ENCODE measurements around the gene TRIM33.
"Not testable (repeated sequence)": the region's sequence is repeated elsewhere in the genome, so short reads cannot be mapped to it uniquely, and the experiment has no call there.

The TRIM33 gene

DNA sequence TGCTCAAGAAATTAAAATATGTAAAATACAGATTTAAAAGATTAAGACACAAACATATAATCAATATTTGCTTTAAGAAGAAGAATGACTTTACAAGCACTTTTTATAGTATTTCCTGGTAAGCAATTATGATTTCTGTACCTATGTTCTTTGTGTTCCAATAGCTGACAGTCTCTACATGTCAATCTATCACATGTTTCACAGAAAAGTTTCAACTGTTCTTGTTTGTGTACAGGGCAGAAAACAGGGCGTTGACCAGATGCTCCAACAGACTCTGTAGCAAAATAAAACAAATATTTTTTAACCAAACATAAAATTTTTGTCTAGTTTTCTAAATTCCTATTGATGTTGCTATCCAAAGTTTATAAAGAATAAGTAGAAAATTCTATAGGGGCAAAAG is 48.0 kb downstream of the TRIM33 start:
- DNase-seq, result no peak

DNA sequence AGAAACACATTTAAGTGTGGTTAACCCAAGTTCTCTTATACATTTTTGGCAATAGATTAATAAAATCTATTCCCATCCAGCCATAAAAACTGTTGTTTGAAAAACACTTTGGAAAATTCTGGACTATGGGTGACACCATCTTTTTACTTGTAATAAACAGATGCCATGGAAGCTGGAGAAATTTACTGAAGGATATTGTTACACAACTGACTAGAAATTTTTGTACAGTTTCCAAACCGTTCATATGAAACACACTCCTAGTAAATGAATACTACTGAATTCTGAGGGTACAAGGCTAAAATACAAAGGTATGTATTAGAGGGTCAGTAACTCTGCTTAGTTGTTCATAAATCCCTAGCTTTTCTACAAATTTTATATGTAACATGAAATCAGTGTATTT is 48.7 kb downstream of the TRIM33 start:
- DNase-seq, result no peak

DNA sequence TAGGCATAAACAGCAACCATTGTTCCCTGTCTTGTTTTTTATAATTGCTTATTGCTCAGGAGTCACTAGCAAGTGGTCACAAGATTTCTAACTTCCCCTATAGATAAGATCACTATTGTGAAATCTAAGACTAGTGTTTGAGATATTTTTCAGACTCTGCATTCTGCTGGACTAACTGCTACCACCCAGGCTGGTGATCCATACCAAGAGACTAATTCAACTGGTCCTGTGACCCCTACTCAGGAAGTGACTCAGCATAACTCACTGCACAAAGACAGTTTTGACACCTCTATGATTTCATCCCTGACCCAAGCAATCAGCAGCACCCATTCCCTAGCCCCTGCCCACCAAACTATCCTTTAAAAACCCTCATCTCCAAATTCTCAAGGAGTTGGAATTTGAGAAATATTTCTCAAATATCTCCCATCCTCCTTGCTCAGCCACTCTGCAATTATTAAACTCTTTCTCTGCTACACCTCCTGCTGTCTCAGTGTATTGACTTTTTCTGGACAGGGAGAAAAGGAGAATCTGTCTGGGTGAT is 52.7 kb downstream of the TRIM33 start:
- no peak for DNase-seq

DNA sequence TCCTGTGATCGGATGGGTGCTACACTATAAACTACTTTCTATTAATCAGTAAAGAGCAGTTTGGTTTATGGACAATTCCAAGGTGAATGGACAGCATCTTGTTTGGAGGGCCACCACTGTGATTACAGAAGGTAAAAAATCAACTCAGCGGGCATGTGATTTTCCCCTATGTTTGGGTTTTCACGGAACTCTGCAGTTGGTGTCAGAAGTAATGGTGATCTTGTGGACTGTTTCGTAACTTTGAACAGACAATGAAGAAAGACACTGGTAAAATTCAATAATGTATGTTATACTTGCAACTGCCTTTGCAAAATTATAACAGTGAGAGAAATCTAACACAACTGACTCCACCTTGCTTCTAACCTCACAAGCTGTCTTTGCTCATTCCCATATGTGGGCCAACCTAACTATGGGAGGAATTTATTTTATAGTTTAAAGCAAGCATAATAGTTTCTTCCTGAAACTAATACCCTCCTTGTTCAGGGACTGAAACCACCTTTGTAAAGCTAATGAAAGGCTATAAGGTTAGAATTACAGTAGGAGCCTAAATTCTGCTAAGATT is 53.2 kb downstream of the TRIM33 start:
- no peak for DNase-seq

DNA sequence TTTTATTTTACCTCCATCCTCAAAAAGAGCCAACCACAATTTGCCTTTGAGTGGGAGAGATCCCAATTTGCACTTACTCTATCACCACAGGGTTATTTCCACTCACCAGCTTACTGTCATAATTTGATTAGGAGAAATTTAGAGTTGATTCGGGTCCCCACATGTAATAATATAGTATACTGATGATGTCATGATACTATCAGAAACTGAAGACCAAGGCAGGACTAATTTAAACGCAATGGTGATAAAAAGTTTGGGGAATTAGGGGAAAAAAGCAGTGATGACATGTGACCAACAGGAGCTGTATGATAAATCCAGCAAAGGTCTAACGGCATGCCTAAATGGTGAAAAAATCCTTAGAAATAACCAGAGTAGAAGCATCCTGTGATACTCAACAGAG is 54.4 kb downstream of the TRIM33 start:
- no peak for DNase-seq

DNA sequence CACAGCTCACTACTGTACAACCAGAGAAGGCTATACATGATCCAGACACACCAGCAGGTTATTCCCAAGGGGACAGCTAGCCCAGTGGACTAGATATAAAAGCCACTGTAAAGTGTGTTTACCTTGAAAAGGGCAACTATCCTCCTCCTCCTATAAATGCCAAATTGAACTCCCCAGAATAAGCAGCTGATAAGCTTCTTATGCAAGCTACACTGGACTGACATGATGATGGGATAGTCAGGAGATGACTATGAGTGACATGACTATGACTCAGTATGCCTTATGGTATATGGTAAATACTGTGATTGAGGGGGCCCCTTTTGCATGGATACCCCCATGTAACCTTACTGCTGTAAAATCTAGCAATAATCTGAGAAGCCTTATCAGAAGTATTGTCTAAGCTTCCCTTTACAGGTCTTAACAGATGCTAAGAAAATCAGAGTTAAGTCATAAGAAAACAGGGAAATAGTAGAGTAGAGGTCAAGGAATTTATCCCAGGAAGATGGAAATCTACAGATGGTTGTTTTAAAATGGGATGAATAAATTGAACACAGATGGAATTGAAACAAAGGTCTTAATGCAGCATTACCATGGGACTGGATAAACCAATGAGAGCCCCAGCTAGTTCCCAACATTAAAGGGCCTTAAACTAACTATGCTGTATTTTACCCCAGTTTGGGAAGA is 55.8 kb downstream of the TRIM33 start:
- no peak for DNase-seq

DNA sequence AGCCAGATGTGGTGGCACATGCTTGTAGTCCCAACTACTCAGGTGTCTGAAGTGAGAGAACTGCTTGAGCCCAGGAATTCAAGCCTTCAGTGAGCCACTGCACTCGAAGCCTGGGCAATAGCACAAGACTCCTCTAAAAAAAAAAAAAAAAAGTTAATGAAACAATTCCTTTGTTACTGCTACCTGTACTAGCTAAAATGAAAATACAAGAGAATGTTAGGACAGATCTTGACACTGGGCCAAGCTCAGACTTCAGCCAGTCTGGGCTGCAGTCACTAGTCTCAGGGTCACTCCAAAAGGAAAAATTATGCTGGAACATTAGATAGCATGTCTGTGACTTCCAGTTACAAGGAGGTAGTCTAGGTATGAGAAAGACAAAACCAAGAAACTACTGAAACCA is 56.5 kb downstream of the TRIM33 start:
- no peak for DNase-seq

DNA sequence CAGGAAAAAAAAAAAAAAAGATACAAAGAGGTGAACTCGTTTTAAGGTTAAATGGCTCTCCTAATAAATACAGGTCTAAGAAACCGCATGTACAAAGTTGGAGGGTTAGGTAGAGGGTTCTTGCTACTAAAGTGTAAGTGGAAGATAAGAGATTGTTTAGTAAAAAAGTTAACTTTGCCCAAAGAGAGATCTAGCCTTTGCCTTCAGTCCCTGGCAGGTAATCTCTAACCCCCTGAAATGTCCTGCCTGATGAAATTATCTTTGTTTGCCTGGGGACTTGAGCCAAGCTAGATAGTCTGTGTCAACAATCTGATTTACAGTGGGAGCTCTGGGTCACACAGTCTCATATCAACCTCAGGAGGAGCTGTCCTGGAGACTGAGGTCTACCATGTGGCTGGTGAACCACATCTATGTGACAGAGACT is 57.6 kb downstream of the TRIM33 start:
- no peak for DNase-seq

DNA sequence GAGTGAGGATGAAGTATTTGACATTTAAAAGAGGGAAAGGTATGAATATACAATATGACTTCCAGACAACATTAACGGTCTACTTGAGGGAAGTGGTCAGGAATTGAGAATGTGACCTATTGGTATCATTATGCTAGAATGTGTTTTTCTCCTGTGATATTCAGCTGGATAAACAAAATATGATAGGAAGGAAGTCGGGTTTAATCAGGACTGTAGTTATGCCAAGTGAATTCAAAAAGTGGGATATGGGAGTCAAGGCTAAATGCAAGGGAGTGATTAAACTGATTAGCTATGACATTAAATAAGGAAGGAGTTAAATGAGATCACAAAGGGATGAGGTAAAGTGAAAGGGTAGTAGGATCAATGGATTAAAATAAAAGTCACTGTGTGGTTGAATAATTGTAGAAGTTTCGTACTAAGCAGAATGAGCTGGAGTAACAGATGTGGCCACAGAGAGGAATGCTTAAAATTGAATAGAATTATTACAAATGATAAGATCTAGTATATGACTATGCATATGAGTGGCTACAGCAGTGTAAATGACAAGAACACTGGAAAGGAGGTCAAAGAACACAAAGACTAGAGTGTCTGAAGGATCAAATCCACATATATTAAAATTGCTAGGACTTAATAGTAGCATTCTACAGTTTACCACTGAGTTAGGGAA is 62.5 kb downstream of the TRIM33 start:
- DNase-seq, result no peak

DNA sequence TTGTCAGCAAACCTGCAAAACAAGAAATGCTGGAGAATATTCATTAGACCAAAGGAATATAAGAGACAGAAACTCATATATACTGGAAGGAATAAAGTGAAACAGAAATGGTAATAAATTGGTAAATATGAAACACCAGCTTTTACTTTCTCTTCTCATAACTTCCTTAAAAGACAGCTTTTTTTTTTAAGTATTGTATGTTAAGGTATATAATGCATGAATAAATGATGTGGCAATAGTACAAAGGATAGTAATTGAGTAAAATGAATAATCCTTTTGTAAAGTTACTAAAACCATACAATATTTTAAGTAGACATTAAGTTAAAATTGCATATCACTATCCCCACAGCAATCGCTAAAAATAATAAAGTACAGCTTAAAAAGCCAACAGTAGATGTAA is 64.8 kb downstream of the TRIM33 start:
- no peak for DNase-seq

DNA sequence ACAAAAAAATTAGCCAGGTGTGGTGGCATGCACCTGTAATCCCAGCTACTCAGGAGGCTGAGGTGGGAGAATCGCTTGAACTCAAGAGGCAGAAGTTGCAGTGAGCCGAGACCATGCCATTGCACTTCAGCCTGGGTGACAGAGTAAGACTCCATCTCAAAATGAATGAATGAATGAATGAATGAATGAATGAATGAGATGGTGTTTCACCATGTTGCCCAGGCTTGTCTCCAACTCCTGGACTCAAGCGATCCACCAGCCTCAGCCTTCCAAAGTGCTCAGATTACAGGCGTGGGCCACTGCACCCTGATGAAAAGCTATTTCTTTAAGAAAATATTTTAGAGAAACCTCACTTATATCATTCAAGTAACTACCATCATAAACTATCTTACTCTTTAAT is 67.8 kb downstream of the TRIM33 start:
- DNase-seq, result not testable (repeated sequence)

DNA sequence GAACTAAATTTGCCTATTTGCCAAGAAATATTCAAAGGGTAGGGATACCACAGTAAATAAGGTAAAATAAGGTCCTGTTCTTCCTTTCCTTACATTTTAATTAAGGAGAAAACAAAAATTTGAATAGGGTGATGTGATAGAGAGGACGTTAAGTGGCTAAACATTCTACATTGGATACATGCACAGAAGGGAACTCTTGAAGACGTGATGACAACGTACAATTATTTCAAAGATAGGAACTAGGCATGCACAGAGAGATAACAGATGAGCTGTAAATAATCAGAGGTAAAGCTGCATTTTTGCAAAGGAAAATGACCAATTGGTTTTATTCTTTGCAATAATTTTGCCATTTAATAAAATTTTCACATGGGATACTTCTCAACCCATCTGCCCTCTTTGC is 69.7 kb downstream of the TRIM33 start:
- no peak for DNase-seq

DNA sequence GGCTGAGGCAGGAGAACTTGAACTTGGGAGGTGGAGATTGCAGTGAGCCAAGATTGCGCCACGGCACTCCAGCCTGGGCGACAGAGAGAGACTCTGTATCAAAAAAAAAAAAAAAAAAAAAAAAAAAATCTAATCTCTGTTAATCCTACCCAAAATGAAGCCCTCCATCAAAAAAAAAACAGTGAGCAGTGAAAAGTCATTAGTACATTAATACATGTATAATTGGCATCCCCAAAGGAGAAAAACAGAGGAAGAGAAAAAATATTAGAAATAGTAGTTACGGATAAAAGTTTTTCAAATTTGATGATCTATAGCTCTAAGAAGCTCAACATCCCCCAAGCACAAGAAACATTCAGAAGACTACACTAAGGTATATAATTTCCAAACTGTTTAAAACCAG is 71.6 kb downstream of the TRIM33 start:
- no peak for DNase-seq

DNA sequence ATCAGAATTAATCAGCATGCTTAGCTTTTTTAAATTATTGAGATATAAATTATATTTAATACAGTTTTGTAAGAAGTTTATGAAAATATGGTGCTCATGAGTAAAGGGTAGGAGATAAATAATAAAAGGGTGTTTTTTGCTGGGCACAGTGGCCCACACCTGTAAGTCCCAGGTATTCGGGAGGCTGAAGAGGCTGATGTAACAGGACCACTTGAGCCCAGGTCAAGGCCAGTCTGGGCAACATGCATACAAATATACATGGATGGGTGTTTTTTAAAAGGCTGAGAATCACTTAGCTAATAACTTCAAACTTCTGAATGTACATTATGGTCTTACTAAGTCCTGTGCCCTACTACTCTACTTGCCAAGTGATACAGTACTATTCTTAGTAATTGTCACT is 73.2 kb downstream of the TRIM33 start:
- DNase-seq, result no peak

DNA sequence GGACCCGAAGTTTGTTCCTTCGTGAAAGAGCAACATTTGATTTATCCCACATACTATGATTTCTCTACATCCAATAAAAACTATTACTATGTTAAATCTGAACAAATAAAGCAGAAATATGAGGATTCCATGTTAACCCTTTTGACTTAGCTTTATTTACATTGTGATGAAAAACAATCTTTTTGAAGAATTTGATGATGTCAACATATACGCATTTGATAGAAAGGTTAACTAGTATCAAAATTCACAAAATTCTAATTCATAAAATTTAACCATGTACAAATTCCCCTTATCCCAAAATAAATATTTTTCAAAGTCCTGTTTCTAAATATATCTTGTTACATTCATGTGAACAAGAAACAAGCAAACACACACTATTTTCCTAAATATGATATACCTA is 74.2 kb downstream of the TRIM33 start:
- no peak for DNase-seq

DNA sequence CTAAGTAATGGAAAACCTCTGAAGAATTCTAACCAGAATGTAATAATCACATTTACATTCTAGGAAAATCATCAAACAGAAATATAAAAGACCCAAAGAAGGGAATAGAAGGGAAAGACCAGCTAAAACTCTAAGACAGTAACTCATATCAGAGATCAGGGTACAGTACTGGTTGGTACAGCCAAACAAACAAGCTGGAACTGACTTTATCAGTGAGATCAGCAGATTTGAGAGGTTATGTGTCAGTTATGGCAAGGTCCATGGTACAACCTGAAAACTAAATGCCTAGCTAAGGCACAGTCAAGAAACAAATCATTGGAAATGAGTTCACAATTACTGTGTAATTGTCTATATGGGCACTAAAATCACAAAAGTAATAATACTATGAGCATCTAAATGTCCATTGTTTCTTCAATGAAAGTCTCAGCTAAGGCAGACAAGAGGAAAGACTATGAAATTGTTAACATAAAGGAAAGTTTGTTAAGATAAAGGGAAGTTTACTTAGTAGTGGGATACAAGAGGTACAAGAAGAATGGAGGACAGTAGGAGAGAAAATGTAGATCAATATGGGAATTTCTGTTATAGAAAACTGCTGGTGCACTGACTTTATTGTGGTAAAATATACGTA is 75.8 kb downstream of the TRIM33 start:
- DNase-seq, result no peak

DNA sequence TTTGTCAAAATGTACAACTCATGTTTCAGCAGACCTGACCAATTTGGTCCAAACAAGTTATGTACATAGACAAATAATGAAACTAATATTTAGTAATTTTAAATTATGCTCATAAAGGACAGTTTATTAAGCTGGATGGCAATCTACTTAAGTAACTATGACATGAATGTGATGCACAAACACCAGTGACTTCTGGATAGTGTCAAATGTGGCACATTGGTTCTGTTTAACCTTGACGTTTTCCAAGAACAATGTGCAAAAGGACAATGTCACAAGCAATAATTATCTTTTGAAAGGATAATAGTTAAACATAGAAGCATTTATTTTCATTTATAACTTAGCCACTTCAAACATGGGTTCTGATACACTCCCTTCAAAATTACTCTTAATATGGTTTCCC is 80.0 kb downstream of the TRIM33 start:
- no peak for DNase-seq

DNA sequence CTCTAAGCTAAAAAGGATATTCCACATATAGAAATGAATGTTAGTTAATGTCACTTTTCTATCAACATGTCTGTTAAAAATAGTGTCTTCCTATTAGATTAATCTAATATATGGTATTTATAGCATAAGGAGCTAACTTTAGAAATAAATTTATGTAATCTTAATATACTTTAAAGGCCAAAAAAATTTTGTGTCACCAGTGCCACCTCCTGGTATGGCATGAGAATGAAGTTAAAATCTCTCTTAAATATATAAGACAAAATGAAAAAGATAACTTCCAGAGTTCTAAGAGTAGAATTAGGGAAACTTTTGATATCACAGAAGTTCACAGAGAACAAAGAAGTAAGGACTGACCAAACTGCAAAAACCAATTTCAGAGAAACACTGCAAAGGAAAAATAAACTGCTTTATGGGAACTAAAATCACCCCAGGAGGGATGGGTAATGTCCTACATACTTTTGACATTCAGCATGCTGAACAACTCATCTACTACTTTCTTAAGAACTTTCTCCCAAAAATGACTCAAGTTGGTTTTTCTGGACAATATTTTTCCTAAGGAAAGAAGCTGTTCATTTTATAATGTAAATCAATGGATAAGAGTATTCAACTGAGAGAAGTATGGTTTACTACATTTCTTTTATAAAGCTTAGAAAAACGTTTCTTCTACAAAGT is 82.8 kb downstream of the TRIM33 start:
- peak; percentile 20 for DNase-seq

DNA sequence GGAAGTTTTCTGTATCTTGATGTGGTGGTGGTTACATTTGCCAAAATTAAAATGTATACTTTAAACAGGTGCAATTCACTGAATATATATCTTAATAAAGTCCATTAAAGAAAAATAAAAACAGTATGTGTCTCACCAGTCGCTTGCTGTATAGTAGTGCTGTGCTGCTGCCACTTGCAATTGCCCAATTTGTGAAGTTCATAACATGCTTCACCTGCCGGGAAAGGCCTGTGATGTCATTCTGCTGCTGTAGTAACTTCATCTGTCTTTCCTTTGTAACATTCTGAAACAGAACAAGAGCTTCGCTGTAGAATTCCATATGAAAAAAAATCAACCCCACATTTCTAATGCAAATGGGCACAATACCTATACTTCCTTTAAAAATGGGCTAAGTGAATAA is 83.4 kb downstream of the TRIM33 start:
- DNase-seq, result no peak

DNA sequence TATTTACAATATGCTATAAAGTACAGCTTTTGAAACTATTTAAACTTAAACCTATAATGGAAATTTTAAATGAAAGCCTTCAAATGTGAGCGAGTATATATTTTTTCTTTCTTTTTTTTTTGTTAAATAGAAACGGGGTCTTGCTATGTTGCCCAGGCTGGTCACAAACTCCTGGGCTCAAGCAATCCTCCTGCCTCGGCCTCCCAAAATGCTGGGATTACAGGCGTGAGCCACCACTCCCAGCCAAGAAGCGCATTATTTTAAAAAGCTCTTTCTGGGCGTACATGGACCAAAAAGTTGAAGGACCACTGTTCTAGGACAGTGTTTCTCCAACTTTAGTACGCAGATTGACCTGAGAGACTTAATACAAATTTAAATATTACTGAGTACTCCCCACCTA is 87.5 kb downstream of the TRIM33 start:
- no peak for DNase-seq

DNA sequence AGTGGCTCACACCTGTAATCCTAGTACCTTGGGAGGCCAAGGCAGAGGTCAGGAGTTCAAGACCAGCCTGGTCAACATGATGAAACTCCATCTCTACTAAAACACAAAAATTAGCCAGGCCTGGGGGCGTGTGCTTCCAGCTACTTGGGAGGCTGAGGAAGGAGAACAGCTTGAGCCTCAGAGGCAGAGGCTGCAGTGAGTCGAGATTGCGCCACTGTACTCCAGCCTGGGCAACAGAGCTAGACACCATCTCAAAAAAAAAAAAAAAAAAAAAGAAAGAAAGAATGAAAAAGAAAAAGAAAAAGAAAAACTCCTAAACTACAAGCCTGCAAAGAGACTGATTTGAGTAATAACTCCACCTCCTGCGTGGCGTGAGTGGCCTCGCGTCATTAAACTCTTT is 92.1 kb downstream of the TRIM33 start:
- not testable (repeated sequence) for DNase-seq

DNA sequence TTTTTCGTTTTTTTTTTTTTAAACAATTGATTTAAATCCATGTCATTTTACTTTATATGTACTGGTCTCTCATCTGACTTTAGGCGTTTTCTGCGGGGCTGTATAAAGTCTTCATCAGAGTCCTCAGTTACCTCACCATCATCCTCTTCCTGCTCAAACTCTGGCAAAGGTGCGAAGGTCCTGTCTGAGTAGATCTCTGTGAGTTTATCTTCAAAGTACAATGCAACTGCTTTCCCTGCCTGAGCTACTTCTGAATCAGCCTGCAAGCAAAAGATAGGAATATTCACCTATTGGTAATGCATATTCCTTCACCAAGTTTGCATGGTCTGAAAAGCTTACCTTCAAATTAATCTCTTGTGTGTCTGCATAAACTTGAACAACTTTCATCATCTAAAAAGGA is 113.4 kb downstream of the TRIM33 start:
- no peak for DNase-seq

DNA sequence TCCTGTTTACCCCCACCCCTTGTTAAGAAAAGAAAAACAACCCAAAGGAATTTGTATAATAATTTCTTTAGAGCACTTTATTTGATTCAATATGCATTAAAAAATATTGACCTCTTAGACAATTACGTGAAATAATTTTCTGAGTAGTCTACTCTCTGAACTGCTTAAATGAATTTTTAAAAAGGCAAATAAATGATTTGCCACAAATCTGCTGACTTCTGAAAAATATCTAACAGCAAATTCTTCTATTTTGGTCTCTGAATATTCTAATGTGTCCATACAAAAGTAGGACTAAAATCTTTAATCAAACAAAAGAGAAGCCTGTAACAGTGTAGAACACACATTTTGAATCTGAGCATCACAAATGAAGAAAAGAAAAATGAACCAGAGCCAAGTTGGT is 115.1 kb downstream of the TRIM33 start:
- DNase-seq, result no peak
